ENCODE results near the gene C1R.

The C1R gene

DNA sequence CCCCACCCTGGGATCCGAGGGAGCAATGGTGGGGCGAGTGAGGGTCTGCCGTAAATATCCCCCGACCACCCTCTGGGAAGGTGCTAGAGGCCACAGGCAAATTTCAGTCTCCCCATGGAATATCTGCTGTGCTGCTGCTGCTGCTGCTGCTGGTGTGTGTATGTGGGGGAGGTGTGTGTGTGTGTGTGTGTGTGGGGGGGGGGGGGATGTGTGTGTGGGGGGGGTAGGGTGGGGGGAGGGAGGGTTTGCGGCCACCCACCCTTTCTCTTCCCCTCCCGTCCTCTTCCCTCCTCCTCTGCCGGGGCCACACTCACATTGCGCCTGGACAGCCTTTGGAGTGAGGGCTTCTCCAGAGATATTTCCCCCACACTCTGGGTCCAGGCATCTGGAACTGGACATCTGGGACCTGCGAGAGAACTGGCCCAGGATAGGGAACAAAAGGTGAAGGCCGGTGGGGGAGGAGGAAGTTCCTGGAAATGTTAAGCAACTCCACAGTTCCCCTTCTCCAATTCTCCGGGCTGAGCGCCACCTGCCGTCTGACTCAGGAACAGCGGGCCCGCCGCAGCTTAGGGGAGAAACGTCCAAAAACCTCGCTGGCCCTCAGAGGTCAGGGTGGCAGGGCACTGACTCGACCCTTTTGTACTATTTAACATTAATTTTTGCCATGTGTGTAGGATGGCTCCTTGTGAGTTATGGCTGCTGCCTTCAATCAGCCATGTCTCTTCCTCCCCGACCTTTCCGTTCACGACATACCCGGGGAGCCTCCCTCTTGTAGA lies 16.7 kb upstream of the C1R start, which contains the start of gene C1RL (continued):
- TF ChIP-seq, protein P1, sequence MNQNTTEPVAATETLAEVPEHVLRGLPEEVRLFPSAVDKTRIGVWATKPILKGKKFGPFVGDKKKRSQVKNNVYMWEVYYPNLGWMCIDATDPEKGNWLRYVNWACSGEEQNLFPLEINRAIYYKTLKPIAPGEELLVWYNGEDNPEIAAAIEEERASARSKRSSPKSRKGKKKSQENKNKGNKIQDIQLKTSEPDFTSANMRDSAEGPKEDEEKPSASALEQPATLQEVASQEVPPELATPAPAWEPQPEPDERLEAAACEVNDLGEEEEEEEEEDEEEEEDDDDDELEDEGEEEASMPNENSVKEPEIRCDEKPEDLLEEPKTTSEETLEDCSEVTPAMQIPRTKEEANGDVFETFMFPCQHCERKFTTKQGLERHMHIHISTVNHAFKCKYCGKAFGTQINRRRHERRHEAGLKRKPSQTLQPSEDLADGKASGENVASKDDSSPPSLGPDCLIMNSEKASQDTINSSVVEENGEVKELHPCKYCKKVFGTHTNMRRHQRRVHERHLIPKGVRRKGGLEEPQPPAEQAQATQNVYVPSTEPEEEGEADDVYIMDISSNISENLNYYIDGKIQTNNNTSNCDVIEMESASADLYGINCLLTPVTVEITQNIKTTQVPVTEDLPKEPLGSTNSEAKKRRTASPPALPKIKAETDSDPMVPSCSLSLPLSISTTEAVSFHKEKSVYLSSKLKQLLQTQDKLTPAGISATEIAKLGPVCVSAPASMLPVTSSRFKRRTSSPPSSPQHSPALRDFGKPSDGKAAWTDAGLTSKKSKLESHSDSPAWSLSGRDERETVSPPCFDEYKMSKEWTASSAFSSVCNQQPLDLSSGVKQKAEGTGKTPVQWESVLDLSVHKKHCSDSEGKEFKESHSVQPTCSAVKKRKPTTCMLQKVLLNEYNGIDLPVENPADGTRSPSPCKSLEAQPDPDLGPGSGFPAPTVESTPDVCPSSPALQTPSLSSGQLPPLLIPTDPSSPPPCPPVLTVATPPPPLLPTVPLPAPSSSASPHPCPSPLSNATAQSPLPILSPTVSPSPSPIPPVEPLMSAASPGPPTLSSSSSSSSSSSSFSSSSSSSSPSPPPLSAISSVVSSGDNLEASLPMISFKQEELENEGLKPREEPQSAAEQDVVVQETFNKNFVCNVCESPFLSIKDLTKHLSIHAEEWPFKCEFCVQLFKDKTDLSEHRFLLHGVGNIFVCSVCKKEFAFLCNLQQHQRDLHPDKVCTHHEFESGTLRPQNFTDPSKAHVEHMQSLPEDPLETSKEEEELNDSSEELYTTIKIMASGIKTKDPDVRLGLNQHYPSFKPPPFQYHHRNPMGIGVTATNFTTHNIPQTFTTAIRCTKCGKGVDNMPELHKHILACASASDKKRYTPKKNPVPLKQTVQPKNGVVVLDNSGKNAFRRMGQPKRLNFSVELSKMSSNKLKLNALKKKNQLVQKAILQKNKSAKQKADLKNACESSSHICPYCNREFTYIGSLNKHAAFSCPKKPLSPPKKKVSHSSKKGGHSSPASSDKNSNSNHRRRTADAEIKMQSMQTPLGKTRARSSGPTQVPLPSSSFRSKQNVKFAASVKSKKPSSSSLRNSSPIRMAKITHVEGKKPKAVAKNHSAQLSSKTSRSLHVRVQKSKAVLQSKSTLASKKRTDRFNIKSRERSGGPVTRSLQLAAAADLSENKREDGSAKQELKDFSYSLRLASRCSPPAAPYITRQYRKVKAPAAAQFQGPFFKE (tag by site-specific recombination; IDR thresholded peaks at IDR 0.05; ENCODE audit: borderline replicate concordance): no peak
- no peak for TF ChIP-seq HOXD13 (CRISPR knock-in tag; IDR thresholded peaks at IDR 0.05; ENCODE audit: borderline replicate concordance)
- TF ChIP-seq ZNF416 (tag by site-specific recombination; IDR thresholded peaks at IDR 0.05): no peak
- TF ChIP-seq GLI4 (tag by site-specific recombination; IDR thresholded peaks at IDR 0.05): no peak
- TF ChIP-seq, protein P2, sequence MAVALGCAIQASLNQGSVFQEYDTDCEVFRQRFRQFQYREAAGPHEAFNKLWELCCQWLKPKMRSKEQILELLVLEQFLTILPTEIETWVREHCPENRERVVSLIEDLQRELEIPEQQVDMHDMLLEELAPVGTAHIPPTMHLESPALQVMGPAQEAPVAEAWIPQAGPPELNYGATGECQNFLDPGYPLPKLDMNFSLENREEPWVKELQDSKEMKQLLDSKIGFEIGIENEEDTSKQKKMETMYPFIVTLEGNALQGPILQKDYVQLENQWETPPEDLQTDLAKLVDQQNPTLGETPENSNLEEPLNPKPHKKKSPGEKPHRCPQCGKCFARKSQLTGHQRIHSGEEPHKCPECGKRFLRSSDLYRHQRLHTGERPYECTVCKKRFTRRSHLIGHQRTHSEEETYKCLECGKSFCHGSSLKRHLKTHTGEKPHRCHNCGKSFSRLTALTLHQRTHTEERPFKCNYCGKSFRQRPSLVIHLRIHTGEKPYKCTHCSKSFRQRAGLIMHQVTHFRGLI (tag by site-specific recombination; IDR thresholded peaks at IDR 0.05): no peak
- no peak for TF ChIP-seq ZNF548 (tag by site-specific recombination; IDR thresholded peaks at IDR 0.05)
- peak; percentile 79 for TF ChIP-seq ZNF660 (tag by site-specific recombination; IDR thresholded peaks at IDR 0.05)
- peak; percentile 50; the same call in 1 of the 2 replicates for TF ChIP-seq ZXDB (tag by site-specific recombination; IDR thresholded peaks at IDR 0.05)
- no peak; the same call in 1 of the 2 replicates for TF ChIP-seq ZNF341 (tag by site-specific recombination; IDR thresholded peaks at IDR 0.05; ENCODE audit: low read depth)
- TF ChIP-seq, protein P3, sequence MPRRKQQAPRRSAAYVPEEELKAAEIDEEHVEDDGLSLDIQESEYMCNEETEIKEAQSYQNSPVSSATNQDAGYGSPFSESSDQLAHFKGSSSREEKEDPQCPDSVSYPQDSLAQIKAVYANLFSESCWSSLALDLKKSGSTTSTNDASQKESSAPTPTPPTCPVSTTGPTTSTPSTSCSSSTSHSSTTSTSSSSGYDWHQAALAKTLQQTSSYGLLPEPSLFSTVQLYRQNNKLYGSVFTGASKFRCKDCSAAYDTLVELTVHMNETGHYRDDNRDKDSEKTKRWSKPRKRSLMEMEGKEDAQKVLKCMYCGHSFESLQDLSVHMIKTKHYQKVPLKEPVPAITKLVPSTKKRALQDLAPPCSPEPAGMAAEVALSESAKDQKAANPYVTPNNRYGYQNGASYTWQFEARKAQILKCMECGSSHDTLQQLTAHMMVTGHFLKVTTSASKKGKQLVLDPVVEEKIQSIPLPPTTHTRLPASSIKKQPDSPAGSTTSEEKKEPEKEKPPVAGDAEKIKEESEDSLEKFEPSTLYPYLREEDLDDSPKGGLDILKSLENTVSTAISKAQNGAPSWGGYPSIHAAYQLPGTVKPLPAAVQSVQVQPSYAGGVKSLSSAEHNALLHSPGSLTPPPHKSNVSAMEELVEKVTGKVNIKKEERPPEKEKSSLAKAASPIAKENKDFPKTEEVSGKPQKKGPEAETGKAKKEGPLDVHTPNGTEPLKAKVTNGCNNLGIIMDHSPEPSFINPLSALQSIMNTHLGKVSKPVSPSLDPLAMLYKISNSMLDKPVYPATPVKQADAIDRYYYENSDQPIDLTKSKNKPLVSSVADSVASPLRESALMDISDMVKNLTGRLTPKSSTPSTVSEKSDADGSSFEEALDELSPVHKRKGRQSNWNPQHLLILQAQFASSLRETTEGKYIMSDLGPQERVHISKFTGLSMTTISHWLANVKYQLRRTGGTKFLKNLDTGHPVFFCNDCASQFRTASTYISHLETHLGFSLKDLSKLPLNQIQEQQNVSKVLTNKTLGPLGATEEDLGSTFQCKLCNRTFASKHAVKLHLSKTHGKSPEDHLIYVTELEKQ (tag by site-specific recombination; IDR thresholded peaks at IDR 0.05; ENCODE audit: borderline replicate concordance): no peak
- no peak for TF ChIP-seq ZIC2 (tag by site-specific recombination; IDR thresholded peaks at IDR 0.05)
- no peak for TF ChIP-seq ZNF514 (tag by site-specific recombination; IDR thresholded peaks at IDR 0.05)
- TF ChIP-seq ZNF138 (tag by site-specific recombination; IDR thresholded peaks at IDR 0.05; ENCODE audit: borderline replicate concordance): no peak
- no peak for TF ChIP-seq ZNF19 (tag by site-specific recombination; IDR thresholded peaks at IDR 0.05; ENCODE audit: low read depth)
- 0 out of 2 replicates have a peak, but pooled peaks have one; percentile 18 for TF ChIP-seq ZNF223 (tag by site-specific recombination; IDR thresholded peaks at IDR 0.05)
- no peak for TF ChIP-seq ZNF175 (tag by site-specific recombination; IDR thresholded peaks at IDR 0.05)
- no peak for TF ChIP-seq HOXA7 (CRISPR knock-in tag; IDR thresholded peaks at IDR 0.05; ENCODE audit: borderline replicate concordance)
- no peak for TF ChIP-seq ZNF677 (tag by site-specific recombination; IDR thresholded peaks at IDR 0.05)
- TF ChIP-seq ZNF302 (tag by site-specific recombination; IDR thresholded peaks at IDR 0.05; ENCODE audit: low read depth): no peak
- TF ChIP-seq ZNF366 (tag by site-specific recombination; conservative IDR thresholded peaks at IDR 0.05): peak; percentile 69
- TF ChIP-seq ZNF626 (tag by site-specific recombination; IDR thresholded peaks at IDR 0.05): no peak
- TF ChIP-seq ZBTB7A (tag by site-specific recombination; IDR thresholded peaks at IDR 0.05; ENCODE audit: low read depth): no peak
- TF ChIP-seq ZNF654 (tag by site-specific recombination; IDR thresholded peaks at IDR 0.05; ENCODE audit: low read depth): peak; percentile 70
- no peak for TF ChIP-seq ZFP3 (tag by site-specific recombination; IDR thresholded peaks at IDR 0.05; ENCODE audit: low read depth)
- TF ChIP-seq ZNF10 (tag by site-specific recombination; IDR thresholded peaks at IDR 0.05): peak; percentile 55
- TF ChIP-seq ZNF132 (tag by site-specific recombination; IDR thresholded peaks at IDR 0.05; ENCODE audit: borderline replicate concordance): no peak
- TF ChIP-seq WT1 (tag by site-specific recombination; IDR thresholded peaks at IDR 0.05): no peak
- TF ChIP-seq ZNF629 (tag by site-specific recombination; IDR thresholded peaks at IDR 0.05): 0 out of 2 replicates have a peak, but pooled peaks have one; percentile 28
- TF ChIP-seq ZNF473 (tag by site-specific recombination; IDR thresholded peaks at IDR 0.05): no peak
- no peak for TF ChIP-seq ZNF202 (tag by site-specific recombination; IDR thresholded peaks at IDR 0.05; ENCODE audit: borderline replicate concordance)
